Calu3 (cell line): Measurements from ENCODE around the gene ADSS1. TPM values are rescaled to one million over a fixed set of nuclear protein-coding genes. Genes with fewer than 3 reads are reported as not detected.

Source experiments
- BruUV-seq: library from RNA; stranded (reverse); fragments of 400-500 nt; replicated peaks from 2 replicates; lab custom pipeline; 2021; lab: Mats Ljungman, UMichigan
- CTCF ChIA-PET: fragments of 300-600 bp; sonication (Branson Sonifier 250); formaldehyde crosslinking; loops from one replicate; lab custom pipeline; 2022; ENCODE audit warnings: antibody characterized with exemption; lab: Charles Lee
- DNase-seq: peaks from one replicate; pipeline ENCODE4 v3.0.0; 2022
- H3K27ac Mint-ChIP-seq: one replicate; pipeline ENCODE4 v1.8.0; 2022; ENCODE audit warnings: mixed read lengths; ENCODE audit not compliant: unreplicated experiment
- H3K27me3 Mint-ChIP-seq: one replicate; pipeline ENCODE4 v1.8.0; 2022; ENCODE audit warnings: mixed read lengths; ENCODE audit not compliant: unreplicated experiment
- H3K36me3 Mint-ChIP-seq: one replicate; pipeline ENCODE4 v1.8.0; 2022; ENCODE audit warnings: mild to moderate bottlenecking, moderate library complexity, mixed read lengths; ENCODE audit not compliant: insufficient read depth, unreplicated experiment
- H3K4me1 Mint-ChIP-seq: one replicate; pipeline ENCODE4 v1.8.0; 2022; ENCODE audit warnings: mild to moderate bottlenecking, low read depth, mixed read lengths; ENCODE audit not compliant: unreplicated experiment
- H3K4me3 Mint-ChIP-seq: one replicate; pipeline ENCODE4 v1.8.0; 2022; ENCODE audit warnings: mild to moderate bottlenecking, low read depth, moderate library complexity, mixed read lengths; ENCODE audit not compliant: unreplicated experiment
- H3K9me3 Mint-ChIP-seq: one replicate; pipeline ENCODE4 v1.8.0; 2022; ENCODE audit warnings: low read depth, mixed read lengths; ENCODE audit not compliant: unreplicated experiment
- intact Hi-C: fragments of 100-400 bp; cut with micrococcal nuclease; formaldehyde crosslinking; loops from one replicate; pipeline ENCODE4 v1.10.0; 2022; ENCODE audit not compliant: unreplicated experiment
- total RNA-seq: library from RNA; stranded (reverse); gene quantifications from 2 replicates; pipeline ENCODE4 v1.2.3, GENCODE V29; 2022
- TF ChIP-seq, protein P1 (sequence below): fragments of 200-600 bp; IDR thresholded peaks from one replicate; pipeline ENCODE4 v1.8.0; 2022; ENCODE audit warnings: antibody characterized with exemption; ENCODE audit not compliant: unreplicated experiment

ADSS1 gene
- total RNA-seq, 1 experiment from 2014 or later, result 8.6 TPM

GRCh38 chr14:104714681-104715080, 9.3 kb upstream of the ADSS1 start:
- no peak for DNase-seq
- H3K4me1 Mint-ChIP-seq, result no peaks in the 10 kb centered on the region
- H3K9me3 Mint-ChIP-seq, result no peaks in the 10 kb centered on the region
- H3K27me3 Mint-ChIP-seq, result no peaks in the 10 kb centered on the region
- no peak overlapping the region for H3K4me3 Mint-ChIP-seq
- intact Hi-C loops, result no loop called here
- BruUV-seq, result no TSS peak
- TF ChIP-seq, protein P1, sequence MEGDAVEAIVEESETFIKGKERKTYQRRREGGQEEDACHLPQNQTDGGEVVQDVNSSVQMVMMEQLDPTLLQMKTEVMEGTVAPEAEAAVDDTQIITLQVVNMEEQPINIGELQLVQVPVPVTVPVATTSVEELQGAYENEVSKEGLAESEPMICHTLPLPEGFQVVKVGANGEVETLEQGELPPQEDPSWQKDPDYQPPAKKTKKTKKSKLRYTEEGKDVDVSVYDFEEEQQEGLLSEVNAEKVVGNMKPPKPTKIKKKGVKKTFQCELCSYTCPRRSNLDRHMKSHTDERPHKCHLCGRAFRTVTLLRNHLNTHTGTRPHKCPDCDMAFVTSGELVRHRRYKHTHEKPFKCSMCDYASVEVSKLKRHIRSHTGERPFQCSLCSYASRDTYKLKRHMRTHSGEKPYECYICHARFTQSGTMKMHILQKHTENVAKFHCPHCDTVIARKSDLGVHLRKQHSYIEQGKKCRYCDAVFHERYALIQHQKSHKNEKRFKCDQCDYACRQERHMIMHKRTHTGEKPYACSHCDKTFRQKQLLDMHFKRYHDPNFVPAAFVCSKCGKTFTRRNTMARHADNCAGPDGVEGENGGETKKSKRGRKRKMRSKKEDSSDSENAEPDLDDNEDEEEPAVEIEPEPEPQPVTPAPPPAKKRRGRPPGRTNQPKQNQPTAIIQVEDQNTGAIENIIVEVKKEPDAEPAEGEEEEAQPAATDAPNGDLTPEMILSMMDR, result no peak
- CTCF ChIA-PET, result no interaction called here
- no peak overlapping the region for H3K27ac Mint-ChIP-seq
- H3K36me3 Mint-ChIP-seq, result peaks cover 69% of the 10 kb centered on the region

DNA sequence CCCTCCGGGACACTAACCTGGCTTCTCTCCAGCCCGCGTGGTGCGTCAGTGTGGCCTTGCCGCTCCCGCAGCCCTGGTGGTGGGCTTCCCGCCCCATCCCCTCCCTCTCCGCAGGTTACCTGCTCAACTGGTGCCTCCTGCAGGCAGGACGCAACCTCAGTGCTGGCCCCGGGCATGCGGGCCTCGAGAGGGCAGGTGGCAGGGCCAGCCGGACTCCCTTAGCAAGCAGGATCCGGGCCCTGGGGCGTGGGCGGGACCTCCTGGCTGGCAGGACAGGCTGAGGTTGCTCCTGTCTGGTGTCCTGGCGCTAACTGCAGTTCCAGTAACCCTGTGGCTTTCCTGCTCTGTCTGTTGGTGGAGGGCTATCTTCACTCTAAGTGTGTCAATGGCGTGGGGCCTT, 8.6 kb upstream of the ADSS1 start:
- CTCF ChIA-PET, result no interaction called here
- Mint-ChIP-seq H3K4me1 (no peaks in the 10 kb centered on the region), H3K27ac (no peak overlapping the region), H3K9me3 (no peaks in the 10 kb centered on the region), H3K27me3 (no peaks in the 10 kb centered on the region), H3K4me3 (no peak overlapping the region), H3K36me3 (peaks cover 68% of the 10 kb centered on the region)
- intact Hi-C loops, result no loop called here
- no TSS peak for BruUV-seq
- TF ChIP-seq, protein P1, result no peak
- DNase-seq, result no peak

GRCh38 chr14:104715871-104716270, 8.2 kb upstream of the ADSS1 start:
- no peaks in the 10 kb centered on the region for H3K27me3 Mint-ChIP-seq
- intact Hi-C loops, result no loop called here
- H3K36me3 Mint-ChIP-seq, result peaks cover 66% of the 10 kb centered on the region
- CTCF ChIA-PET, result no interaction called here
- TF ChIP-seq, protein P1, result no peak
- no peak overlapping the region for H3K27ac Mint-ChIP-seq
- no peaks in the 10 kb centered on the region for H3K4me1 Mint-ChIP-seq
- DNase-seq, result no peak
- BruUV-seq, result no TSS peak
- no peak overlapping the region for H3K4me3 Mint-ChIP-seq
- no peaks in the 10 kb centered on the region for H3K9me3 Mint-ChIP-seq

DNA sequence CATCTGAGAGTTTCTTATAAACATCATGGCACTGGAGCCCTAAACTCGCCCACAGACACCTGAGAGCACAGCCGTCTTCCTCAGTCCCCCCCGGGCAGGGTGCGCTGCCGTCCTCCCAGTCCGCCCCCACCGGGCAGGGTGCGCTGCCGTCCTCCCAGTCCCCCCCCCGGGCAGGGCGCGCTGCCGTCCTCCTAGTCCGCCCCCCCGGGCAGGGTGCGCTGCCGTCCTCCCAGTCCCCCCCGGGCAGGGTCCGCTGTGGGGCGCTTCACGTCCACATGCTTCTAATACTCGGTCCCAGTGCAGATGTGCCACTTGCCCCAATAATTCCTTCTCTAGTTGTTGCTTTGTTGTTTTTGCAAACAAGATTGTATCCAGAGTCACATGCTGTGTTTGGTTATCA, 6.9 kb upstream of the ADSS1 start:
- H3K27me3 Mint-ChIP-seq, result no peaks in the 10 kb centered on the region
- no peak for DNase-seq
- CTCF ChIA-PET, result no interaction called here
- no peak overlapping the region for H3K4me3 Mint-ChIP-seq
- no TSS peak for BruUV-seq
- TF ChIP-seq, protein P1, result no peak
- H3K27ac Mint-ChIP-seq, result peak overlapping the region; percentile 21
- peaks cover 67% of the 10 kb centered on the region for H3K36me3 Mint-ChIP-seq
- H3K4me1 Mint-ChIP-seq, result no peaks in the 10 kb centered on the region
- no peaks in the 10 kb centered on the region for H3K9me3 Mint-ChIP-seq
- intact Hi-C loops, result no loop called here
